Stimulated activated naive CD8-positive, alpha-beta T cell treated with anti-CD3 and anti-CD28 coated beads, Interleukin-15, amount 100 ng/mL, for 72 hours (primary cell): Measurements from ENCODE around the gene MSLN.

ENCODE experiments used
- ATAC-seq: fragments of 150-1000 bp; cut with Tn5 transposase; 2 replicates; pipeline ENCODE4 v1.10.0; 2021; ENCODE audit warnings: mild to moderate bottlenecking, moderate library complexity
- DNase-seq, 2 donors: peaks; one replicate each; pipeline ENCODE4 v3.0.0; 2021 to 2022
- H3K27ac Mint-ChIP-seq, 2 donors: one replicate each; pipeline ENCODE4 v1.8.0; 2022; ENCODE audit warnings: mild to moderate bottlenecking in 2 of 2, mixed read lengths in 2 of 2, moderate library complexity in 2 of 2
- H3K27me3 Mint-ChIP-seq: one replicate; pipeline ENCODE4 v1.8.0; 2022; ENCODE audit warnings: mixed read lengths
- H3K4me1 Mint-ChIP-seq: one replicate; pipeline ENCODE4 v1.8.0; 2022; ENCODE audit warnings: mild to moderate bottlenecking, mixed read lengths
- H3K4me3 Mint-ChIP-seq, 2 donors: one replicate each; pipeline ENCODE4 v1.8.0; 2022; ENCODE audit warnings: mild to moderate bottlenecking in 2 of 2, mixed read lengths in 2 of 2, moderate library complexity in 1 of 2
- H3K9me3 Mint-ChIP-seq, 2 donors: one replicate each; pipeline ENCODE4 v1.8.0; 2022; ENCODE audit warnings: mixed read lengths in 2 of 2

Gene MSLN

GRCh38 chr16:783404-784161 is 23.0 kb downstream of the MSLN start:
- peaks cover 32% of the 10 kb centered on the region for H3K4me1 Mint-ChIP-seq
- H3K27me3 Mint-ChIP-seq, result no peaks in the 10 kb centered on the region
- H3K9me3 Mint-ChIP-seq, result no peaks in the 10 kb centered on the region
- no peak overlapping the region for H3K27ac Mint-ChIP-seq
- H3K4me3 Mint-ChIP-seq, result no peak overlapping the region
- ATAC-seq (no peak), DNase-seq (no peak)

- Mint-ChIP-seq H3K9me3 (no peaks in the 10 kb centered on the region), H3K27me3 (no peaks in the 10 kb centered on the region)
These were observed 23.9 kb downstream of the MSLN start for GRCh38 chr16:784431-784830.

GRCh38 chr16:785563-786535 is 25.3 kb downstream of the MSLN start:
- H3K4me1 Mint-ChIP-seq, result peaks cover 42% of the 10 kb centered on the region
- peak; percentile 26 for ATAC-seq
- H3K27ac Mint-ChIP-seq, result no peak overlapping the region
- no peaks in the 10 kb centered on the region for H3K9me3 Mint-ChIP-seq
- peak; percentile 73 to 74 for DNase-seq
- H3K4me3 Mint-ChIP-seq, result peak overlapping the region in 1 of 2 donors; percentile 59
- H3K27me3 Mint-ChIP-seq, result no peaks in the 10 kb centered on the region

More at GRCh38 chr16:784431-784830, 23.9 kb downstream of the MSLN start:
- H3K4me1 Mint-ChIP-seq, result peaks cover 33% of the 10 kb centered on the region
- DNase-seq (no peak), ATAC-seq (no peak)
- no peak overlapping the region for H3K4me3 Mint-ChIP-seq
- no peak overlapping the region for H3K27ac Mint-ChIP-seq

GRCh38 chr16:787321-787966 is 26.9 kb downstream of the MSLN start:
- Mint-ChIP-seq H3K27me3 (no peaks in the 10 kb centered on the region), H3K9me3 (no peaks in the 10 kb centered on the region), H3K4me3 (peak overlapping the region; percentile 89 to 92), H3K27ac (peak overlapping the region; percentile 85 to 86), H3K4me1 (peaks cover 51% of the 10 kb centered on the region)
- ATAC-seq (no peak), DNase-seq (no peak)

- Mint-ChIP-seq H3K4me1 (peaks cover 51% of the 10 kb centered on the region), H3K9me3 (no peaks in the 10 kb centered on the region), H3K4me3 (peak within 1 kb of the TSS; percentile 89 to 92), H3K27ac (peak within 1 kb of the TSS; percentile 85 to 86), H3K27me3 (no peaks in the 10 kb centered on the region)
- peak in 1 of 2 donors; percentile 58 for DNase-seq
- peak; percentile 54 for ATAC-seq
These were observed 27.5 kb downstream of the MSLN start, which contains the start of gene RPUSD1 for GRCh38 chr16:787978-788398. Gene RPUSD1, minus strand, starts transcription at chr16:788381. Its CDS starts 644 bp downstream, at chr16:787737.

- Mint-ChIP-seq H3K4me3 (peak within 1 kb of the TSS; percentile 89 to 92), H3K4me1 (peaks cover 51% of the 10 kb centered on the region), H3K27ac (peak within 1 kb of the TSS; percentile 85 to 86), H3K9me3 (no peaks in the 10 kb centered on the region), H3K27me3 (no peaks in the 10 kb centered on the region)
- peak; percentile 93 to 96 for DNase-seq
- peak; percentile 90 for ATAC-seq
These were observed 28.0 kb downstream of the MSLN start, which contains the start of gene CHTF18 for GRCh38 chr16:788399-789126. Gene CHTF18, plus strand, starts transcription at chr16:788620. Its CDS starts 65 bp downstream, at chr16:788685.

- Mint-ChIP-seq H3K9me3 (no peaks in the 10 kb centered on the region), H3K4me3 (peak overlapping the region; percentile 85 to 89), H3K27ac (no peak overlapping the region), H3K27me3 (no peaks in the 10 kb centered on the region), H3K4me1 (peaks cover 51% of the 10 kb centered on the region)
- DNase-seq, result no peak
- ATAC-seq, result no peak
These were observed 28.8 kb downstream of the MSLN start for GRCh38 chr16:789191-789850.

- Mint-ChIP-seq H3K4me1 (peaks cover 47% of the 10 kb centered on the region), H3K9me3 (no peaks in the 10 kb centered on the region), H3K27ac (peak overlapping the region; percentile 16 to 42), H3K4me3 (peak overlapping the region; percentile 85 to 89), H3K27me3 (no peaks in the 10 kb centered on the region)
- no peak for ATAC-seq
- no peak for DNase-seq
These were observed 29.6 kb downstream of the MSLN start for GRCh38 chr16:790086-790485.

- Mint-ChIP-seq H3K27me3 (no peaks in the 10 kb centered on the region), H3K9me3 (no peaks in the 10 kb centered on the region), H3K4me3 (no peak overlapping the region), H3K27ac (no peak overlapping the region), H3K4me1 (peaks cover 41% of the 10 kb centered on the region)
- ATAC-seq (no peak), DNase-seq (no peak)
These were observed 30.6 kb downstream of the MSLN start for GRCh38 chr16:791131-791530.

- peaks cover 32% of the 10 kb centered on the region for H3K4me1 Mint-ChIP-seq
- DNase-seq (no peak), ATAC-seq (no peak)
- no peaks in the 10 kb centered on the region for H3K9me3 Mint-ChIP-seq
- H3K27ac Mint-ChIP-seq, result no peak overlapping the region
- no peak overlapping the region for H3K4me3 Mint-ChIP-seq
- no peaks in the 10 kb centered on the region for H3K27me3 Mint-ChIP-seq
These were observed 31.9 kb downstream of the MSLN start for GRCh38 chr16:792221-792995.

GRCh38 chr16:793414-793813 is 32.9 kb downstream of the MSLN start:
- DNase-seq (no peak), ATAC-seq (no peak)
- Mint-ChIP-seq H3K27me3 (peaks cover 9% of the 10 kb centered on the region), H3K9me3 (no peaks in the 10 kb centered on the region), H3K4me3 (no peak overlapping the region), H3K27ac (peak overlapping the region in 1 of 2 donors; percentile 59), H3K4me1 (peaks cover 28% of the 10 kb centered on the region)

GRCh38 chr16:794091-794822 is 33.7 kb downstream of the MSLN start:
- Mint-ChIP-seq H3K27me3 (peaks cover 15% of the 10 kb centered on the region), H3K27ac (no peak overlapping the region), H3K9me3 (no peaks in the 10 kb centered on the region), H3K4me1 (peaks cover 28% of the 10 kb centered on the region), H3K4me3 (no peak overlapping the region)
- ATAC-seq (no peak), DNase-seq (no peak)

GRCh38 chr16:794853-795466 is 34.4 kb downstream of the MSLN start:
- ATAC-seq, result no peak
- Mint-ChIP-seq H3K9me3 (no peaks in the 10 kb centered on the region), H3K27ac (no peak overlapping the region), H3K4me1 (peaks cover 21% of the 10 kb centered on the region), H3K27me3 (peaks cover 15% of the 10 kb centered on the region), H3K4me3 (no peak overlapping the region)
- DNase-seq, result no peak
